ACHN (cell line): ENCODE data around the gene QTRT2.

Source experiments
- DNase-seq: peaks from one replicate; pipeline ENCODE4 v3.0.0-alpha.2; 2015
- in situ Hi-C: cut with HindIII; loops from 2 replicates; pipeline ENCODE4 v1.10.0; 2017; ENCODE audit warnings: low sequenced_read_pairs, low pct_ligation_motif_present, low pct_unique_long_range_greater_than_20kb

The QTRT2 gene

GRCh38 chr3:114056130-114057010 is at the start of gene QTRT2, which contains the start of gene CCDC191:
QTRT2 (plus strand) TSS chr3:114056737; CDS start chr3:114065258, 8,521 bp downstream.
CCDC191 (minus strand) TSS chr3:114056526; CDS start chr3:114056466, 60 bp downstream.
- in situ Hi-C loops, result no loop called here
- peak; percentile 98 for DNase-seq

- in situ Hi-C loops, result no loop called here
- DNase-seq, result no peak
Observed at GRCh38 chr3:114011059-114011797, 45.3 kb upstream of the QTRT2 start.

DNA sequence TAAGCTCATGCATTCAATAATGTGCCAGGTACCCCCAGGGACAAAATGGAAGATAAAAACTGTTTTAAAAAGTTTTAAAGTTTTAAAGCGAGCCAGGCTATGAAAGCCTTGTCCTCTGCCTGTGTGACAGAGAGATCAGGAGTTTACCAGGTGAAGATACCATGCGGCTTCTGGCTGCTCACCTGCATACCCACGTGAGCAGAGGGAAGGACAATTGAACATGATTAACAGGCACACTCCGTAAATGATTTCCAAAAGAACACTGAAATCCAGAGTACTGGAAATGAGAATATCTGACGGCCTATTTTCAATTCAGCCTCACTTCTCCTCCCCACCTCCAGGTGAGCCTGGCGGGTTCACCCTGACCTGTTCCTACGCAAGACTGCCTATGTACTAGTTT is 42.3 kb upstream of the QTRT2 start:
- DNase-seq, result no peak
- in situ Hi-C loops, result no loop called here

DNA sequence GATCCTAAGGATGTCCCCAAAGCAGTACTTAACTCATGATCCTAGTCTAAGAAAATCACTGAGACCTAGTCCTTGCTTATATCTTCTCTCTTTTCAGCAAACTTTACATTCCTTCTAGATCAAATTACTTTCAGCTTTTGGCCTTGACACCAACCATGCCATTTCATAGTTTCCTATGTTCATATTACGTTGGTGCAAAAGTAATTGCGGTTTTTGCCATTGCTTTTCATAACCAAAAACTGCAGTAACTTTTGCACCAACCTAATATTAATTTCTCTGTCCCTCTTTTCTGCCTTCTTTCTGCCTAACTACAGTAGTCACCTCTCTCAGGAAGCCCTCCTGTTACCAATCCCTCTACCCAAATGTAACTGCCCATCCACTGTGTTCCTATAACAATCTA is 37.1 kb upstream of the QTRT2 start:
- DNase-seq, result no peak
- in situ Hi-C loops, result no loop called here

GRCh38 chr3:114020907-114021306 is 35.6 kb upstream of the QTRT2 start:
- in situ Hi-C loops, result no loop called here
- no peak for DNase-seq

DNA sequence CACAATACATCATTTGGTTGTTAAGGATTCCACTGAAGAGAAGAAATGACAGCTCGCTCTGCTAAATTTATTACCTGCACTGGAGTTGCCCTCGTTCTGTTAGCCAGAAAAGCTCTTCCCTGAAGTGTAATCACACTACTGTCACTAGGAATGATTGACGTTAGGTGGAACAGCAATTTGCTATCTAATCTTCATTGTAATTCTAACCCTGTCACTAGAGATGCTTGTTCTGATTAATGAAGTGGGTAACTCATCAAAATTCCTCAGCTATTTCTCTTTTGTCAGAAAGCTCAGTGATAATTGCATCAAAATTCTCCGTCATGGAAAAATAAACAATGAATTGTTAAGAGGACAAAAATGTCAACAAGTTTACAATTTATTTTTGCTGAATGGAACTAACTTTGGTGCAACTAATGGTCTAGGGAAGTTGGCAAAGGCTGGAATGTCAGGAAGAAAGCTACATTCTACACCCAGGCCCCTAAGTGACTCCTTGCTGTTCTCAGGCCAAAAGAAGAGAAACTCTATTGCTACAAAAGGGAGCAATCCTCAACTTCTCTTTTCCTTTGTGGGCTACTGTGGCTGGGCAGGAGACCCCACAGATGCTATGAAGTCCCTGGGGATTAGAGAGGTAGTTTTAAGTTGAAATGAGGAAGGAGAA is 34.3 kb upstream of the QTRT2 start:
- no peak for DNase-seq
- in situ Hi-C loops, result no loop called here

DNA sequence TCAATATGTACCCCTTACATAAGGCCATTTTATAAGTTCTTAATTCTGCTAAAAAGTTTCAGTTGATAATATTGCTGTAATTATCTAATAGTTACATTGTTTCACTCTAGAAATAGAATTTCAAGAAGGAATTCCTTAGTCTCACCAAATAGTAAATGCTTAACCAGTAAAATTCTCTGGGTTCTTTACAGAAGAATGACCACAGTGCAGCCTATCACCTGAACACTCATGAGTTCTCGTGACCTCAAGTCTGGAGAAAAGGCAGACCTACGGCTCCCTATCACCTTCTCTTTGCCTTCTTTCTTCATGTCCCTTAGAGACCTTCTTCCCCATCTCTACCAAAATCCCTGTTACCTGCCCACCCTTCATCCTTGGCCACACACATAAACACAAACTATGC is 31.1 kb upstream of the QTRT2 start:
- in situ Hi-C loops, result no loop called here
- DNase-seq, result peak; percentile 13

- in situ Hi-C loops, result no loop called here
- no peak for DNase-seq
Observed at GRCh38 chr3:114026331-114026730, 30.2 kb upstream of the QTRT2 start.

DNA sequence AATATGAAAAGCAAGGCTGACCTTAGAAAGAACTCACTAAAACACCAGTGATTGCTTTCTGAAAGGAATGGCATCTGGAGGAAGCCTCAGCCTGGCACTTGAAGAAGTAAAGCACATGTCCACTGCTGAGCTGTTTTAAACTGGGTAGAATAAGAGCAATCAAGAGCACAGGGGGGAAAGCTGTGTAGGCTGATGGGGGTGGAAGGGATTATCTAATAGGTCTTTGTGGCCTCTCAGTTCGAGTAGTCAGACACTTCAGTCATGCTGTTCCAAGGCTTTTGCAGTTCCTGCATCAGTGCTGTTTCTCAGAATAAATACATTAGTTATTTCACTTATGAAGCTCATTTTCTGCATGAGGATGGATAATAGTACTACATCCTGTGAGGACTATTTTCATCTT is 22.8 kb upstream of the QTRT2 start:
- in situ Hi-C loops, result no loop called here
- DNase-seq, result no peak

DNA sequence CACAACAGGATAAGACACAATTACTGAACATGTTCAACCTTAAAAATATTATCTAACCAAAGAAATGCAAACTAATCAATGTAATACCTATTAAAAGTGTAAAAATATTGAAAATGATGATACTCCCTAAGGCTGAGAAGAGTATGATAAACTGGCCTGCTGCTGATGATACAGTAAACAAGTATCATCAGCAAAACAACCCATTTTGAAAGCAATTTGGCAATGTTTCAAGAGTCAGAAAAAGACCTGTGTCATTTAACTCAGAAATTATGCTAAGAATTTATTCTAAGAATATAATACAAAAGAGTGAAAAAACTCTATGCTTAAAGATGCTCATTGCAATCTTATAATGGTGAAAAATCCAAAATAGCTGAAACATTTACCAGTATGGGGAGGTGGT is 22.3 kb upstream of the QTRT2 start:
- no peak for DNase-seq
- in situ Hi-C loops, result no loop called here

DNA sequence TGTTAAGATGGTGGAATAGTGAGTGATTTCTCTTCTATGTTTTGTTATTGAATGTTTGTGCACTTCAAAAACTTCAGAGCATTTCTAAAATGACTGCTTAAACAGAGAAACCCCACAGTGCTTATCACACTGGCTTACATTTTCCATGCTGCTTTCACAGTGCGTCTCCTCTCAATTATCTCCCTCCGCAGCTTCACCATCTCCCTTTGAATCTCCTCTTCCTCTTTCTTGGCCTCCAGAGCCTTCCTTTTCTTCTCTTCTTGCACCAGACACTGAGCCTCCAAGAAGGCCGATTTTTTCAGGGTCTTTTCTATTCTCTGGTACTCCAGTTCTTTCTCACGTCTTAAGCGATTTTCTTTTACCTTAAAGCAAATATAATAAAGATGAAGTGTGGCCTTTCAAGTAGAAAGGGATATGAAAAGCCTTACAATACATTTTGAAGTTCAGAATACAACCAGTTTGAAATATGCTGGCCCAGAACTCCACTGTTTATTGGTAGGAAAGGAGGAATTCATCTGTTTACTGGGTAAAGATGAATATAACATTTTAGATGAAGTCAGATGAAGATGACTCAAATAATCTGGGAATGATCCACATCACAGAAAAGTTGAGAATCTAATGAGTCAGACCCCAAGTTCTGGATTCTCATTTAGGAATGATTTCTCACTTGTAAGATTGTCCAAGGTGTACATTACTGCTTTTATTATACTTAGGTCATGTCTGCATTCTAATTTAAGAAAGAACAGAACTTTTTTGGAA is 21.6 kb upstream of the QTRT2 start:
- DNase-seq, result no peak
- in situ Hi-C loops, result no loop called here

- in situ Hi-C loops, result no loop called here
- DNase-seq, result no peak
Observed at GRCh38 chr3:114035896-114036295, 20.6 kb upstream of the QTRT2 start.

DNA sequence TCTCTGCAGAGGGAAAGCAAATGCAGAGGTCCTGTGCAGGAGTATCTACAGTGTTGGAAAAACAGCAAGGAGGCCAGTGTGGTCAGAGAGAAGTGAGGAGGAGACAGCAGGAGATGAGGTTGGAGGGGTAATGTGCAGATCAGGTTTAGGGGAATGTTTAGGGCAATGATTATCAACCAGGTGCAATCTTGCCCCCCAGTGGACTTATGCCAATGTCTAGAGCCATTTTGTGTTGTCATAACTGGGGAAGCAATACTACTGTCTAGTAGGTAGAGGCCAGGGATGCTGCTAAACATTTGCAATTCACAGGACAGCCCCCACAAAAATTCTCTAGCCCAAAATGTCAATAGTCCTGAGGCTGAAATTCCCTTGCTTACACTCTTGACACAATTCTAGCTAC is 13.3 kb upstream of the QTRT2 start:
- in situ Hi-C loops, result no loop called here
- no peak for DNase-seq

DNA sequence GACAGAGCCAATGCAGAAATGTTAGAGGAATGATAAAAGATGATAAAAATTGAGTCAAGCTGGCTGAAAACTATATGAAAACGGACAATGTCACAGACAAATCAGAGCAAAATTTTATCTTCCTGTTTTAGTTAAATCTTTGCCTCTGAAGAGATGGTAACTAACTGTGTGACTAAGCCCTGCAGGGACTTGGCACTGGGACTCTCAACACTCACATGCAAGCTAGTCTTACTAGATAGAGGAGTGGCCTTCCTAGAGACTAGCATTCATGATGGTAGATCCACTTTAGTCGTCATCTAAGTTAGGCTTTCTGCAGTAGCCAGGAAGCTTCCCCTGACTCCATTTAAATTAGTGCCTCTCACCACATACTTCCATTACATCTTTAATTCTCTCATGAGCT is 4.3 kb upstream of the QTRT2 start:
- in situ Hi-C loops, result no loop called here
- DNase-seq, result no peak

GRCh38 chr3:114057011-114057347 is 442 bp downstream of the QTRT2 start:
- in situ Hi-C loops, result no loop called here
- DNase-seq, result no peak

DNA sequence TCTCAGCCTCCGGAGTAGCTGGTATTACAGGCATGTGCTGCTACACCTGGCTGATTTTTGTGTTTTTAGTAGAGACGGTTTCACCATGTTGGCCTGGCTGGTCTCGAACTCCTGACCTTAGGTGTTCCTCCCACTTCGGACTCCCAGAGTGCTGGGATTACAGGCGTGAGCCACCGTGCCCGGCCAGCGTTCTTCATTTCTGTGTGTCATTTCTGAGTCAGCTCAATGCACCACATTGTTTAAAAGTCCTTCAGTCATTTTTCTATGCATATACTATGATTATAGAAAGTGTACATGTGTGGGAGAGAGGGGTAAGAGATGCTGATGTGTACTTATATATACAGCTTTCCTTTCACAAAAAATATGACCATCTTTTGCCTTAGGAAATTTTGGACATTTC is 2.1 kb downstream of the QTRT2 start:
- DNase-seq, result no peak
- in situ Hi-C loops, result no loop called here

- DNase-seq, result no peak
- in situ Hi-C loops, result no loop called here
Observed at GRCh38 chr3:114060906-114061655, 4.5 kb downstream of the QTRT2 start.

DNA sequence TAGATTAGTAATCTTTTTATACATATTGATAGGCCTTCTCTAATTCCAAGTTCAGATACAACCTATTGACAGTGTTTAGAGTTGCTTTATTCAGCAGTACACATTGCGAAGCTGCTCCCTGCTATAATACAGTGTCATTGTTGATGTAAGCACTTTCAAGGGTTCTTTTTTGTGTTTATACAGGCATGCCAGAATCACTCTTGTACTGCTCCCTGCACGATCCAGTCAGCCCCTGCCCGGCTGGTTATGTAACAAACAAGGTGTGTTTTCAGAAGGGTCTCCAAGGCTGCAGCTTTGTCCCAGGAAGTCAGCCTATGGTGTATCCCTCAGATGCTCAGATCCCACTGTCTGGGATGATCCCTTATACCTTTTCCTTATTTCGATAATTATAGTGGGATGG is 11.3 kb downstream of the QTRT2 start:
- in situ Hi-C loops, result no loop called here
- no peak for DNase-seq
